GM23338 (cell line): ENCODE results near the gene NAA25. TPM values are rescaled to one million over a fixed set of nuclear protein-coding genes. Genes with fewer than 3 reads are reported as not detected.

Experiments
- ATAC-seq: fragments of 200-7000 bp; cut with Tn5 transposase; 3 replicates; pipeline ENCODE4 v1.9.1; 2020
- DNase-seq: peaks from one replicate; pipeline ENCODE4 v3.0.0-alpha.2; 2015; ENCODE audit warnings: low spot score
- H2AFZ ChIP-seq: fragments of 200-600 bp; sonication (generic); 2 replicates; pipeline ENCODE4 v1.8.0; 2016; ENCODE audit warnings: antibody characterized with exemption, mild to moderate bottlenecking, moderate library complexity
- H3F3A ChIP-seq: fragments of 200-600 bp; sonication (generic); replicated peaks from 2 replicates; pipeline ENCODE4 v1.8.0; 2017; ENCODE audit warnings: antibody characterized with exemption, mixed run types, low read depth
- H3K27ac ChIP-seq: fragments of 200-600 bp; sonication (generic); 2 replicates; pipeline ENCODE4 v1.6.1; 2016; ENCODE audit warnings: low read depth
- H3K27me3 ChIP-seq: fragments of 200-600 bp; sonication (generic); 2 replicates; pipeline ENCODE4 v1.8.0; 2016; ENCODE audit warnings: mild to moderate bottlenecking, mixed run types, moderate library complexity; ENCODE audit not compliant: insufficient read depth
- H3K36me3 ChIP-seq: fragments of 200-600 bp; sonication (generic); 2 replicates; pipeline ENCODE4 v1.8.0; 2016; ENCODE audit warnings: mild to moderate bottlenecking; ENCODE audit not compliant: insufficient read depth
- H3K4me1 ChIP-seq: fragments of 200-600 bp; sonication (generic); 2 replicates; pipeline ENCODE4 v1.8.0; 2016; ENCODE audit warnings: mild to moderate bottlenecking, moderate library complexity; ENCODE audit not compliant: insufficient read depth
- H3K4me2 ChIP-seq: fragments of 200-600 bp; sonication (generic); 2 replicates; pipeline ENCODE4 v1.7.1; 2017; ENCODE audit warnings: mixed run types
- H3K4me3 ChIP-seq: fragments of 200-600 bp; sonication (generic); 2 replicates; pipeline ENCODE4 v1.6.1; 2016; ENCODE audit warnings: mixed run types
- H3K79me2 ChIP-seq: fragments of 200-600 bp; sonication (generic); replicated peaks from 2 replicates; pipeline ENCODE4 v1.8.0; 2017; ENCODE audit warnings: mild to moderate bottlenecking; ENCODE audit not compliant: insufficient read depth
- H3K9me2 ChIP-seq: fragments of 200-600 bp; sonication (generic); 2 replicates; pipeline ENCODE4 v1.8.0; 2017; ENCODE audit not compliant: insufficient read depth
- H4K20me1 ChIP-seq: fragments of 200-600 bp; sonication (generic); replicated peaks from 2 replicates; pipeline ENCODE4 v1.8.0; 2017; ENCODE audit warnings: mild to moderate bottlenecking; ENCODE audit not compliant: insufficient read depth
- H3K27ac Mint-ChIP-seq: 2 replicates; pipeline ENCODE4 v1.8.0; 2020; ENCODE audit warnings: inconsistent platforms, mild to moderate bottlenecking, moderate library complexity, mixed read lengths
- H3K27me3 Mint-ChIP-seq: 3 replicates; pipeline ENCODE4 v1.8.0; 2022; ENCODE audit warnings: low read depth, mild to moderate bottlenecking, moderate library complexity, mixed read lengths, inconsistent platforms; ENCODE audit not compliant: insufficient read depth, poor library complexity
- H3K36me3 Mint-ChIP-seq: 3 replicates; pipeline ENCODE4 v1.8.0; 2021; ENCODE audit warnings: low read depth, mild to moderate bottlenecking, inconsistent platforms, moderate library complexity, mixed read lengths
- H3K4me1 Mint-ChIP-seq: 3 replicates; pipeline ENCODE4 v1.8.0; 2020; ENCODE audit warnings: mild to moderate bottlenecking, inconsistent platforms, mixed read lengths
- H3K4me3 Mint-ChIP-seq: 3 replicates; pipeline ENCODE4 v1.8.0; 2021; ENCODE audit warnings: moderate library complexity, mild to moderate bottlenecking, inconsistent platforms, mixed read lengths
- H3K9me3 Mint-ChIP-seq: 3 replicates; pipeline ENCODE4 v1.8.0; 2020; ENCODE audit warnings: moderate library complexity, mild to moderate bottlenecking, inconsistent platforms, mixed read lengths
- CREB1 ChIP-seq: fragments of 250-450 bp; sonication (Bioruptor Pico); IDR thresholded peaks from 2 replicates; pipeline ENCODE4 v1.5.0; 2020; ENCODE audit warnings: low read depth, mild to moderate bottlenecking, moderate library complexity
- CTCF ChIP-seq, 2 experiments: fragments of 200-600 bp in 1 of 2; sonication (generic) in 1 of 2; conservative IDR thresholded peaks; 2 replicates each; pipeline versions ENCODE4 v1.5.1 to v1.6.1; 2016 to 2017; ENCODE audit warnings: antibody characterized with exemption in 2 of 2, low read depth in 2 of 2, mild to moderate bottlenecking in 2 of 2, moderate library complexity in 1 of 2
- ETS1 ChIP-seq: IDR thresholded peaks from 2 replicates; pipeline ENCODE4 v1.6.1; 2016; ENCODE audit warnings: antibody characterized with exemption
- NANOG ChIP-seq: IDR thresholded peaks from 2 replicates; pipeline ENCODE4 v1.6.1; 2016; ENCODE audit warnings: antibody characterized with exemption, borderline replicate concordance
- POLR2AphosphoS5 ChIP-seq: IDR thresholded peaks from 2 replicates; pipeline ENCODE4 v1.6.1; 2016; ENCODE audit warnings: antibody characterized with exemption, low read depth
- ZNF331 ChIP-seq: fragments of 250-450 bp; sonication (Bioruptor Pico); IDR thresholded peaks from 2 replicates; pipeline ENCODE4 v1.5.0; 2020; ENCODE audit warnings: low read depth, mild to moderate bottlenecking, moderate library complexity
- ZNF462 ChIP-seq: fragments of 250-450 bp; sonication (Bioruptor Pico); IDR thresholded peaks from 2 replicates; pipeline ENCODE4 v1.5.0; 2020; ENCODE audit warnings: mild to moderate bottlenecking, moderate library complexity
- polyA plus RNA-seq: library from polyadenylated mRNA; unstranded; fragments of >200 nt; fragmentation: Nextera tagmentation; extraction: Ambion mirVana; gene quantifications from 2 replicates; pipeline ENCODE4 v1.2.1, GENCODE V29; 2016
- total RNA-seq: library from RNA; depleted of rRNA; stranded (reverse); fragments of >200 nt; shearing (Covaris generic); gene quantifications from 2 replicates; pipeline ENCODE4 v1.2.3, GENCODE V29; 2014

Gene NAA25
- total and polyA plus RNA-seq, 2 experiments from 2014 or later: 49.0 to 55.1 TPM

- peak within 1 kb of the TSS; percentile 99 for H3K4me2 ChIP-seq
- H3K4me1 ChIP-seq: peaks cover 24% of the 10 kb centered on the region
- H2AFZ ChIP-seq: peak within 1 kb of the TSS; percentile 94
- peaks cover 14% of the 10 kb centered on the region for H3K79me2 ChIP-seq
- H3K27me3 ChIP-seq: no peaks in the 10 kb centered on the region
- H3K4me3 ChIP-seq: peak within 1 kb of the TSS; percentile 85
- no peaks in the 10 kb centered on the region; the same call in 2 of the 3 replicates for H3K36me3 Mint-ChIP-seq
- no peaks in the 10 kb centered on the region for H3K9me3 Mint-ChIP-seq
- no peak within 1 kb of the TSS for H3K27ac Mint-ChIP-seq
- TF ChIP-seq ETS1 (no peak), NANOG (peak; percentile 40; the same call in 1 of the 2 replicates), ZNF462 (CRISPR knock-in tag) (no peak), POLR2AphosphoS5 (peak; percentile 97), ZNF331 (CRISPR knock-in tag) (no peak), CREB1 (CRISPR knock-in tag) (peak; percentile 71), CTCF (conservative IDR thresholded peaks at IDR 0.05; ENCODE audit: low read depth in 2 of 2) (no peak)
- peaks cover 4% of the 10 kb centered on the region; the same call in 1 of the 2 replicates for H4K20me1 ChIP-seq
- no peak within 1 kb of the TSS for H3K27ac ChIP-seq
- H3K4me1 Mint-ChIP-seq: peaks cover 23% of the 10 kb centered on the region
- peak within 1 kb of the TSS; percentile 87 for H3K4me3 Mint-ChIP-seq
- H3K9me2 ChIP-seq: no peaks in the 10 kb centered on the region
- H3K27me3 Mint-ChIP-seq: peaks cover 10% of the 10 kb centered on the region
- H3K36me3 ChIP-seq: no peaks in the 10 kb centered on the region
- H3F3A ChIP-seq: 0 out of 2 replicates have a peak, but pooled peaks cover 3% of the 10 kb centered on the region
- DNase-seq (peak; percentile 98), ATAC-seq (peak; percentile 99)
These were observed 16.8 kb upstream of the NAA25 start, which contains the start of gene TRAFD1 for GRCh38 chr12:112125250-112125999. TSS of gene TRAFD1 (plus strand) at chr12:112125560. CDS start at chr12:112130523, 4,963 bp downstream.
